Neural cell (in vitro differentiated cells): ENCODE results near the gene CHST8. TPM values are rescaled to one million over a fixed set of nuclear protein-coding genes. Genes with fewer than 3 reads are reported as not detected.

ENCODE experiments used
- H2AFZ ChIP-seq: fragments of 200-600, 300-800 bp; sonication (generic), shearing (Covaris generic); 2 replicates; pipeline ENCODE4 v1.6.0; 2014; ENCODE audit warnings: low read depth, mild to moderate bottlenecking, antibody characterized with exemption, low read length, moderate library complexity
- H3F3A ChIP-seq: fragments of 200-600 bp; shearing (Covaris generic); 2 replicates; pipeline ENCODE4 v1.6.1; 2016; ENCODE audit warnings: mild to moderate bottlenecking, moderate library complexity, mixed read lengths, antibody characterized with exemption, low read length; ENCODE audit not compliant: insufficient read depth, poor library complexity, severe bottlenecking
- H3K27ac ChIP-seq: fragments of 200-600, 300-800 bp; sonication (generic), shearing (Covaris generic); 2 replicates; pipeline ENCODE4 v1.5.1; 2014; ENCODE audit warnings: mild to moderate bottlenecking, low read length, moderate library complexity
- H3K27me3 ChIP-seq: fragments of 300-800, 200-600 bp; sonication (generic), shearing (Covaris generic); 2 replicates; pipeline ENCODE4 v1.6.0; 2014; ENCODE audit warnings: mild to moderate bottlenecking, low read depth, low read length, moderate library complexity; ENCODE audit not compliant: insufficient read depth
- H3K36me3 ChIP-seq: fragments of 300-800, 200-600 bp; sonication (generic), shearing (Covaris generic); 2 replicates; pipeline ENCODE4 v1.5.1; 2014; ENCODE audit warnings: mild to moderate bottlenecking, antibody characterized with exemption, low read length, moderate library complexity; ENCODE audit not compliant: insufficient read depth
- H3K4me2 ChIP-seq: fragments of 300-800, 200-600 bp; sonication (generic), shearing (Covaris generic); 2 replicates; pipeline ENCODE4 v1.6.0; 2014; ENCODE audit warnings: mild to moderate bottlenecking, low read length
- H3K4me3 ChIP-seq: fragments of 300-800, 200-600 bp; sonication (generic), shearing (Covaris generic); 2 replicates; pipeline ENCODE4 v1.5.1; 2014; ENCODE audit warnings: mild to moderate bottlenecking, low read length, moderate library complexity
- H3K79me2 ChIP-seq: fragments of 200-600 bp; shearing (Covaris generic); replicated peaks from 2 replicates; pipeline ENCODE4 v1.6.0; 2014; ENCODE audit warnings: mild to moderate bottlenecking, low read length, moderate library complexity; ENCODE audit not compliant: insufficient read depth
- H3K9ac ChIP-seq: fragments of 300-800, 200-600 bp; sonication (generic), shearing (Covaris generic); 2 replicates; pipeline ENCODE4 v1.6.1; 2016; ENCODE audit warnings: mild to moderate bottlenecking, low read length, mixed read lengths
- H3K9me2 ChIP-seq: fragments of 200-600 bp; shearing (Covaris generic); 2 replicates; pipeline ENCODE4 v1.6.1; 2016; ENCODE audit warnings: mild to moderate bottlenecking, low read length, mixed read lengths; ENCODE audit not compliant: insufficient read depth
- H3K9me3 ChIP-seq: fragments of 200-600, 300-800 bp; sonication (generic), shearing (Covaris generic); 2 replicates; pipeline ENCODE4 v1.6.1; 2016; ENCODE audit warnings: mild to moderate bottlenecking, mixed run types, low read length, moderate library complexity, mixed read lengths
- H4K20me1 ChIP-seq: fragments of 200-600 bp; shearing (Covaris generic); 2 replicates; pipeline ENCODE4 v1.6.1; 2016; ENCODE audit warnings: mild to moderate bottlenecking, mixed run types; ENCODE audit not compliant: insufficient read depth
- EP300 ChIP-seq: fragments of 450-650 bp; conservative IDR thresholded peaks from 2 replicates; pipeline ENCODE4 v1.6.1; 2014; ENCODE audit warnings: antibody characterized with exemption, mild to moderate bottlenecking, moderate library complexity; ENCODE audit not compliant: poor library complexity, severe bottlenecking
- EZH2 ChIP-seq: fragments of 200-600, 300-800 bp; shearing (Covaris generic), sonication (generic); IDR thresholded peaks from 2 replicates; pipeline ENCODE4 v1.6.1; 2014; ENCODE audit warnings: antibody characterized with exemption, low read length, borderline replicate concordance, mild to moderate bottlenecking; ENCODE audit not compliant: insufficient read depth, poor library complexity, severe bottlenecking
- MXI1 ChIP-seq: fragments of 450-650 bp; conservative IDR thresholded peaks from 2 replicates; pipeline ENCODE4 v1.6.1; 2014; ENCODE audit warnings: antibody characterized with exemption, mild to moderate bottlenecking; ENCODE audit not compliant: poor library complexity, severe bottlenecking
- POLR2AphosphoS5 ChIP-seq: IDR thresholded peaks from 2 replicates; pipeline ENCODE4 v1.6.1; 2012
- RAD21 ChIP-seq: fragments of 450-650 bp; conservative IDR thresholded peaks from 2 replicates; pipeline ENCODE4 v1.6.1; 2014; ENCODE audit warnings: antibody characterized with exemption, mild to moderate bottlenecking, moderate library complexity
- SMC3 ChIP-seq: fragments of 450-650 bp; conservative IDR thresholded peaks from 2 replicates; pipeline ENCODE4 v1.6.1; 2014; ENCODE audit warnings: antibody characterized with exemption, mild to moderate bottlenecking, moderate library complexity; ENCODE audit not compliant: poor library complexity
- TAF1 ChIP-seq: IDR thresholded peaks from 2 replicates; pipeline ENCODE4 v1.6.1; 2012; ENCODE audit warnings: low read depth
- polyA plus RNA-seq: library from polyadenylated mRNA; depleted of rRNA; stranded (reverse); fragments of >200 nt; gene quantifications from 2 replicates; pipeline ENCODE4 v1.2.3, GENCODE V29; 2014
- TF ChIP-seq, protein P1 (sequence below): fragments of 450-650 bp; IDR thresholded peaks from 2 replicates; pipeline ENCODE4 v1.5.1; 2014; ENCODE audit warnings: antibody characterized with exemption, mild to moderate bottlenecking, moderate library complexity; ENCODE audit not compliant: poor library complexity, severe bottlenecking
- TF ChIP-seq, protein P2 (sequence below): IDR thresholded peaks from 2 replicates; pipeline ENCODE4 v1.6.1; 2012; ENCODE audit warnings: borderline replicate concordance

CHST8 gene
- polyA plus RNA-seq, 1 donor from 2014 or later: 7.1 TPM

DNA sequence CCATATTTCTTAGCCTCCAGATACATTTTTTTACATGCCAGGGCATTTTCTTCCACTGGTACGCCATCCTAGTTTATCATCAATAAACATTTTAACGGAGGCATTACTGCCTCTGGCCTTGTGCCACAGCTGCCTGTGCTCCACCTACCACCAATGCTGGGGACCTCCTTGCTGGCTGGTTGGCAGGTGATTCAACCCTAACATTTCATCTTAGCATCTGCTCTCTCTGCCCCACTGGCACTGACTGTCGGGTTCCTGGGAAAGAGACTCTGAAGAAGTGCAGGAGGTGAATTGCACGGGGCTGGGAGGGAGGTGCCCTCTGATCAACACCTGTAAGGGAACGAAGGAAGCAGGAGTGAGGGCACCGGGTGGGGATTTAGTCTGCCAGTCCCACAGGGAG lies 123.5 kb downstream of the CHST8 start:
- TF ChIP-seq EP300 (no peak), SMC3 (no peak), POLR2AphosphoS5 (no peak), MXI1 (no peak), EZH2 (no peak), TAF1 (no peak), RAD21 (no peak)
- TF ChIP-seq, protein P1, sequence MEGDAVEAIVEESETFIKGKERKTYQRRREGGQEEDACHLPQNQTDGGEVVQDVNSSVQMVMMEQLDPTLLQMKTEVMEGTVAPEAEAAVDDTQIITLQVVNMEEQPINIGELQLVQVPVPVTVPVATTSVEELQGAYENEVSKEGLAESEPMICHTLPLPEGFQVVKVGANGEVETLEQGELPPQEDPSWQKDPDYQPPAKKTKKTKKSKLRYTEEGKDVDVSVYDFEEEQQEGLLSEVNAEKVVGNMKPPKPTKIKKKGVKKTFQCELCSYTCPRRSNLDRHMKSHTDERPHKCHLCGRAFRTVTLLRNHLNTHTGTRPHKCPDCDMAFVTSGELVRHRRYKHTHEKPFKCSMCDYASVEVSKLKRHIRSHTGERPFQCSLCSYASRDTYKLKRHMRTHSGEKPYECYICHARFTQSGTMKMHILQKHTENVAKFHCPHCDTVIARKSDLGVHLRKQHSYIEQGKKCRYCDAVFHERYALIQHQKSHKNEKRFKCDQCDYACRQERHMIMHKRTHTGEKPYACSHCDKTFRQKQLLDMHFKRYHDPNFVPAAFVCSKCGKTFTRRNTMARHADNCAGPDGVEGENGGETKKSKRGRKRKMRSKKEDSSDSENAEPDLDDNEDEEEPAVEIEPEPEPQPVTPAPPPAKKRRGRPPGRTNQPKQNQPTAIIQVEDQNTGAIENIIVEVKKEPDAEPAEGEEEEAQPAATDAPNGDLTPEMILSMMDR: no peak
- TF ChIP-seq, protein P2, sequence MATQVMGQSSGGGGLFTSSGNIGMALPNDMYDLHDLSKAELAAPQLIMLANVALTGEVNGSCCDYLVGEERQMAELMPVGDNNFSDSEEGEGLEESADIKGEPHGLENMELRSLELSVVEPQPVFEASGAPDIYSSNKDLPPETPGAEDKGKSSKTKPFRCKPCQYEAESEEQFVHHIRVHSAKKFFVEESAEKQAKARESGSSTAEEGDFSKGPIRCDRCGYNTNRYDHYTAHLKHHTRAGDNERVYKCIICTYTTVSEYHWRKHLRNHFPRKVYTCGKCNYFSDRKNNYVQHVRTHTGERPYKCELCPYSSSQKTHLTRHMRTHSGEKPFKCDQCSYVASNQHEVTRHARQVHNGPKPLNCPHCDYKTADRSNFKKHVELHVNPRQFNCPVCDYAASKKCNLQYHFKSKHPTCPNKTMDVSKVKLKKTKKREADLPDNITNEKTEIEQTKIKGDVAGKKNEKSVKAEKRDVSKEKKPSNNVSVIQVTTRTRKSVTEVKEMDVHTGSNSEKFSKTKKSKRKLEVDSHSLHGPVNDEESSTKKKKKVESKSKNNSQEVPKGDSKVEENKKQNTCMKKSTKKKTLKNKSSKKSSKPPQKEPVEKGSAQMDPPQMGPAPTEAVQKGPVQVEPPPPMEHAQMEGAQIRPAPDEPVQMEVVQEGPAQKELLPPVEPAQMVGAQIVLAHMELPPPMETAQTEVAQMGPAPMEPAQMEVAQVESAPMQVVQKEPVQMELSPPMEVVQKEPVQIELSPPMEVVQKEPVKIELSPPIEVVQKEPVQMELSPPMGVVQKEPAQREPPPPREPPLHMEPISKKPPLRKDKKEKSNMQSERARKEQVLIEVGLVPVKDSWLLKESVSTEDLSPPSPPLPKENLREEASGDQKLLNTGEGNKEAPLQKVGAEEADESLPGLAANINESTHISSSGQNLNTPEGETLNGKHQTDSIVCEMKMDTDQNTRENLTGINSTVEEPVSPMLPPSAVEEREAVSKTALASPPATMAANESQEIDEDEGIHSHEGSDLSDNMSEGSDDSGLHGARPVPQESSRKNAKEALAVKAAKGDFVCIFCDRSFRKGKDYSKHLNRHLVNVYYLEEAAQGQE: no peak
- H3K4me2 ChIP-seq: no peak overlapping the region
- H3K9me2 ChIP-seq: no peaks in the 10 kb centered on the region
- H3F3A ChIP-seq: no peaks in the 10 kb centered on the region
- H3K4me3 ChIP-seq: no peak overlapping the region
- no peaks in the 10 kb centered on the region for H3K79me2 ChIP-seq
- H3K27ac ChIP-seq: no peak overlapping the region
- no peaks in the 10 kb centered on the region for H3K9me3 ChIP-seq
- no peak overlapping the region for H2AFZ ChIP-seq
- no peaks in the 10 kb centered on the region for H3K36me3 ChIP-seq
- no peak overlapping the region for H3K9ac ChIP-seq
- no peaks in the 10 kb centered on the region for H3K27me3 ChIP-seq
- no peaks in the 10 kb centered on the region for H4K20me1 ChIP-seq

DNA sequence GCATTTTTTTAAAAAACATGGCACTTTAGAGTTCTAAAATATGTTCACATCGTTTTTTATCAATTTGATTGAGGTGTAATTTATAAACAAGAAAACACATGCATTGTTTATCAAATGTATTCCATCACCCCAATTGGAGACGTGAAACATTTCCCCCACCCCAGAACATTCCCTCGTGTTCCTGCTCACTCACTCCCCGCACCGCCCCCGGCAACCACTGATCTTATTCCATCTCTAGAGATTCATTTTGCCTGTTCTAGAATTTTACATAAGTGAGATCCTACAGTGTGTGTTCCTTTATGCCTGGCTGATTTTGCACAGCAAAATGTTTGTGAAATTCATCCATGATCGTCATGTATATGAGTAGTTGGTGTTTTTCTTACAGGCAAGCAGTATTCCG lies 124.4 kb downstream of the CHST8 start:
- Histone ChIP-seq H3K4me3 (no peak overlapping the region), H4K20me1 (no peaks in the 10 kb centered on the region), H3K9me2 (no peaks in the 10 kb centered on the region), H3K27me3 (no peaks in the 10 kb centered on the region), H3K9me3 (no peaks in the 10 kb centered on the region), H2AFZ (no peak overlapping the region), H3K9ac (no peak overlapping the region), H3K27ac (no peak overlapping the region), H3K4me2 (no peak overlapping the region), H3F3A (no peaks in the 10 kb centered on the region), H3K36me3 (no peaks in the 10 kb centered on the region), H3K79me2 (no peaks in the 10 kb centered on the region)
- TF ChIP-seq, protein P1: no peak
- TF ChIP-seq EZH2 (no peak), MXI1 (no peak), EP300 (no peak), TAF1 (no peak), SMC3 (no peak), POLR2AphosphoS5 (no peak), RAD21 (no peak)
- TF ChIP-seq, protein P2: no peak
